ENCODE data around the gene CDA. TPM values are rescaled to one million over a fixed set of nuclear protein-coding genes. Genes with fewer than 3 reads are reported as not detected.

Gene CDA
- total RNA-seq, 2 experiments from 2014 or later, result 0.38 to 0.50 TPM

DNA sequence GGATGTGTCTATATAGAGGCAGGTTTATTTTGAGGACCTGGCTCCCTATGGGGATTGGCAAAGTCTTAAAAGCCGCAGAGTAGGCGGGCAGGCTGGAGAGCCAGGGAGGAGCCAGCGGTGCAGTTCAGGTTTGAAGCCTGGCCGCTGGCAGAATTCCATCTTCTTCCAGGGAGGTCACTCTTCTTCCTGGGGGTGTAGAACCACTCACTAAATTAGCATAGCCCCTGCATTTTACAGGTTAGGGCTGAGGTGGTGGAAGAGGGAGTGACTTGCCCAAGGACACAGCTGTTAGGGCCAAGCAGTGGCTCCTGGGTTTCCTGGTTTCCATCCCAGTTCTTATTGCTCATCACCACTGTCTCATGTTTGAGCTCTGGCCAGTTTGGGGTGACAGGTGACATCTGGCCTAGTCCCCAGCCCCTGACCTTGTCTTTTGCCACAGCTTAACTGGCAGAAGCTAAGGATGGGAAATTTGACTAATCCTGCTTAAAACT, 45.7 kb downstream of the CDA start:
- ChIA-PET POLR2A (interaction anchor here (0.6 to 2.2 kb wide), 8 partner anchors 24 to 311 kb away, joined by 3 to 35 read pairs (median 6); partner anchors contain the start of genes DDOST, HP1BP3, KIF17 and MUL1), CTCF (interaction anchor here (1.5 to 1.6 kb wide), 2 partner anchors 18 to 59 kb away, joined by 5 read pairs; no protein-coding TSS in a partner anchor)
- Histone ChIP-seq H3K36me3 (ENCODE audit: insufficient read depth, low read length) (peaks cover 20% of the 10 kb centered on the region), H3K27me3 (ENCODE audit: control insufficient read depth in 1 of 2, insufficient read depth in 2 of 2, low read length in 2 of 2) (peaks cover 0 to 3% of the 10 kb centered on the region in 2 experiments), H3K4me3 (ENCODE audit: low read length) (peak overlapping the region; percentile 69), H3K27ac (ENCODE audit: low read depth in 1 of 2, low read length in 2 of 2) (peak overlapping the region in 1 of 2 donors; percentile 72), H3K4me1 (ENCODE audit: insufficient read depth, low read length) (peaks cover 18% of the 10 kb centered on the region), H3K9me3 (ENCODE audit: control insufficient read depth in 1 of 2, insufficient read depth in 1 of 2, low read length in 2 of 2) (no peaks in the 10 kb centered on the region)
- H3K4me1 Mint-ChIP-seq (ENCODE audit: low read depth), result peaks cover 12% of the 10 kb centered on the region
- H3K27ac Mint-ChIP-seq, result peak overlapping the region; percentile 87
- peak overlapping the region; percentile 94 for H3K4me3 Mint-ChIP-seq
- TF ChIP-seq, protein P1, sequence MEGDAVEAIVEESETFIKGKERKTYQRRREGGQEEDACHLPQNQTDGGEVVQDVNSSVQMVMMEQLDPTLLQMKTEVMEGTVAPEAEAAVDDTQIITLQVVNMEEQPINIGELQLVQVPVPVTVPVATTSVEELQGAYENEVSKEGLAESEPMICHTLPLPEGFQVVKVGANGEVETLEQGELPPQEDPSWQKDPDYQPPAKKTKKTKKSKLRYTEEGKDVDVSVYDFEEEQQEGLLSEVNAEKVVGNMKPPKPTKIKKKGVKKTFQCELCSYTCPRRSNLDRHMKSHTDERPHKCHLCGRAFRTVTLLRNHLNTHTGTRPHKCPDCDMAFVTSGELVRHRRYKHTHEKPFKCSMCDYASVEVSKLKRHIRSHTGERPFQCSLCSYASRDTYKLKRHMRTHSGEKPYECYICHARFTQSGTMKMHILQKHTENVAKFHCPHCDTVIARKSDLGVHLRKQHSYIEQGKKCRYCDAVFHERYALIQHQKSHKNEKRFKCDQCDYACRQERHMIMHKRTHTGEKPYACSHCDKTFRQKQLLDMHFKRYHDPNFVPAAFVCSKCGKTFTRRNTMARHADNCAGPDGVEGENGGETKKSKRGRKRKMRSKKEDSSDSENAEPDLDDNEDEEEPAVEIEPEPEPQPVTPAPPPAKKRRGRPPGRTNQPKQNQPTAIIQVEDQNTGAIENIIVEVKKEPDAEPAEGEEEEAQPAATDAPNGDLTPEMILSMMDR (IDR thresholded peaks at IDR 0.05), result no peak
- DNase-seq, result peak in 8 of 14 experiments; percentile 7 to 65 (median 31)
- peaks cover 31% of the 10 kb centered on the region for H3K36me3 Mint-ChIP-seq (ENCODE audit: low read depth)
- no peaks in the 10 kb centered on the region for H3K27me3 Mint-ChIP-seq
- no peaks in the 10 kb centered on the region for H3K9me3 Mint-ChIP-seq
- intact Hi-C loops (cut with DNase I, micrococcal nuclease), result loop anchor here (5.0 to 10.0 kb wide), 2 partner anchors 720 to 752 kb away; partner anchors contain the start of gene OTUD3 (in 1 of the 2)
- peak; percentile 35 for ATAC-seq (ENCODE audit: poor library complexity)

DNA sequence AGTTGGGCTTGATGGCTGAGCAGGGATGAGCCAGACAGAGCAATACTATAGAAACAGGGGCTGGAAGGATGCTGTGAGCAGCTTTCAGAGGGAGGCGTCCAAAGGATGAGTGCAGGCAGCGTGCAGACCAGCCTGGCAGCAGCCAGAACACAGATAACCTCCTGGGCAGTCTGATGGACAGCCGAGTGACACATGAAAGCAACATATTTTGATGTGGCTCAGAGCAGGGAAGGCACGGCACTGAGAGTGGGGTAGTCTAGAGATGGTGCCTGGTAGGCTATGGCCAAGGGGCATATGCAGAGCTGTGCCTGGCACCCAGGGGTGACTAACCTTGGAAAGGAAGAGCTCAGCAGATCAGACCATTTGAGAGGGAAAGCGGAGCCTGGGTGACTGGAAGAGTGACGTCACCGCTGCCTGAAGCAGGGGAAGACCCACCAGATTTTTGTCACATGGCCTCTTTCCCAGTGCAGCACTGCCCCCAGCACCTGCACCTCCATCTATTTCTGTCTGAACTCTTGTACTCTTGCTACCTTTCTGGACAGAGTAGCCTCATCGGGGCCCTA, 48.0 kb downstream of the CDA start:
- intact Hi-C loops (cut with DNase I, micrococcal nuclease), result loop anchor here (2.0 to 10.0 kb wide), 2 partner anchors 22 to 722 kb away; no protein-coding TSS in a partner anchor
- Mint-ChIP-seq H3K27me3 (no peaks in the 10 kb centered on the region), H3K4me3 (peak overlapping the region; percentile 10), H3K27ac (no peak overlapping the region), H3K36me3 (ENCODE audit: low read depth) (peaks cover 39% of the 10 kb centered on the region), H3K4me1 (ENCODE audit: low read depth) (peaks cover 18% of the 10 kb centered on the region), H3K9me3 (no peaks in the 10 kb centered on the region)
- Histone ChIP-seq H3K27me3 (ENCODE audit: control insufficient read depth in 1 of 2, insufficient read depth in 2 of 2, low read length in 2 of 2) (no peaks in the 10 kb centered on the region), H3K4me1 (ENCODE audit: insufficient read depth, low read length) (peaks cover 18% of the 10 kb centered on the region), H3K9me3 (ENCODE audit: control insufficient read depth in 1 of 2, insufficient read depth in 1 of 2, low read length in 2 of 2) (no peaks in the 10 kb centered on the region), H3K27ac (ENCODE audit: low read depth in 1 of 2, low read length in 2 of 2) (no peak overlapping the region), H3K36me3 (ENCODE audit: insufficient read depth, low read length) (peaks cover 23% of the 10 kb centered on the region), H3K4me3 (ENCODE audit: low read length) (no peak overlapping the region)
- ChIA-PET CTCF (no interaction called here), POLR2A (interaction anchor here (1.7 kb wide), 1 partner anchor 25 kb away, joined by 4 read pairs; no protein-coding TSS in a partner anchor)
- no peak for ATAC-seq (ENCODE audit: poor library complexity)
- no peak for DNase-seq
- TF ChIP-seq, protein P1 (IDR thresholded peaks at IDR 0.05), result no peak

DNA sequence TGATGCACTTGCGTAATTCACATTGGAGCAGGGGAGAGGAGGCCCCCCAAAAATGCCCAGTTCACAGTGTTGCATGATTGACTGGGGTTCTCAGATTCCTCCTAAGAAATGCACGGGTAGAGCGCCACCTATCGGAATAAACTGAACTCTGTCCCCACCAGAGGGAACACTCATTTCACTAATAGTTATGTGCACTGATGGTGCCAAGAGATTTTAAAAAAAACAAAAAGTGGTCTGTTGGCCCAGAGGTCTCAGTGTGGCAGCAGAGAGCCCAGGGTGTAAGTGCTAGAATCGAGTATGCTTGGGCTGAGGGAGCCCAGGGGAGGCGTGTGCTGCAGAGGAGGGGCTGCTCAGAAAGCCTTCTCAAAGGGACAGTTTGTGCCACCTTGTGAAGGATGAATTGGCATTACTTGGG, 51.3 kb downstream of the CDA start:
- Mint-ChIP-seq H3K36me3 (ENCODE audit: low read depth) (peaks cover 54% of the 10 kb centered on the region), H3K4me1 (ENCODE audit: low read depth) (peaks cover 6% of the 10 kb centered on the region), H3K27me3 (no peaks in the 10 kb centered on the region), H3K4me3 (no peak overlapping the region), H3K9me3 (no peaks in the 10 kb centered on the region), H3K27ac (no peak overlapping the region)
- H3K4me3 ChIP-seq (ENCODE audit: low read length), result no peak overlapping the region
- DNase-seq (peak; percentile 17 to 82 (median 47)), ATAC-seq (ENCODE audit: poor library complexity) (peak; percentile 88)
- H3K36me3 ChIP-seq (ENCODE audit: insufficient read depth, low read length), result peaks cover 37% of the 10 kb centered on the region
- intact Hi-C loops (cut with DNase I, micrococcal nuclease), result loop anchor here (1.0 to 10.0 kb wide), 2 partner anchors 118 to 425 kb away; no protein-coding TSS in a partner anchor
- TF ChIP-seq, protein P1 (IDR thresholded peaks at IDR 0.05), result peak; percentile 88
- ChIA-PET POLR2A (no interaction called here), CTCF (no interaction called here)
- H3K27me3 ChIP-seq (ENCODE audit: control insufficient read depth in 1 of 2, insufficient read depth in 2 of 2, low read length in 2 of 2), result no peaks in the 10 kb centered on the region
- H3K4me1 ChIP-seq (ENCODE audit: insufficient read depth, low read length), result no peaks in the 10 kb centered on the region
- H3K9me3 ChIP-seq (ENCODE audit: control insufficient read depth in 1 of 2, insufficient read depth in 1 of 2, low read length in 2 of 2), result no peaks in the 10 kb centered on the region
- H3K27ac ChIP-seq (ENCODE audit: low read depth in 1 of 2, low read length in 2 of 2), result no peak overlapping the region
